A549 (cell line): Measurements from ENCODE around the gene CIT. TPM values are rescaled to one million over a fixed set of nuclear protein-coding genes. Genes with fewer than 3 reads are reported as not detected.

Experiments used
- ATAC-seq, 2 experiments: fragments of 200-7000 bp in 1 of 2; fragments of >200 bp in 1 of 2; cut with Nextera tagmentation in 1 of 2; cut with Tn5 transposase in 1 of 2; 3 replicates each; pipeline versions ENCODE4 v1.8.0 to v1.9.1; 2018 to 2020; ENCODE audit warnings: mild to moderate bottlenecking in 1 of 2, moderate library complexity in 1 of 2
- CTCF ChIA-PET: fragments of 300-600 bp; sonication (Branson Sonifier 250); formaldehyde crosslinking; extraction: SDS; loops from one replicate; lab custom pipeline; 2021; ENCODE audit warnings: antibody characterized with exemption, inconsistent platforms; lab: Yijun Ruan, JAX
- POLR2A ChIA-PET: fragments of 350-600 bp; formaldehyde crosslinking; extraction: SDS; loops from one replicate; lab custom pipeline; 2021; ENCODE audit warnings: antibody characterized with exemption, inconsistent platforms; lab: Yijun Ruan, JAX
- DNase-seq, 2 experiments: peaks; one replicate each; pipeline versions ENCODE4 v3.0.0 to v3.0.0-alpha.2; 2011 to 2016; ENCODE audit warnings: low read depth in 1 of 2, low spot score in 1 of 2
- FAIRE-seq: peaks from 2 replicates; lab custom pipeline; 2011; peaks lifted over from hg19 to GRCh38; lab: Jason Lieb, UNC
- H3K27ac ChIP-seq, 2 experiments: fragments of >200 bp; sonication (Bioruptor Twin); formaldehyde crosslinking; 3 replicates each; pipeline ENCODE4 v1.5.1; 2016 to 2017
- H3K4me1 ChIP-seq: fragments of >200 bp; sonication (Bioruptor Twin); formaldehyde crosslinking; 3 replicates; pipeline ENCODE4 v1.6.1; 2016
- H3K4me2 ChIP-seq: fragments of >200 bp; sonication (Bioruptor Twin); formaldehyde crosslinking; 3 replicates; pipeline ENCODE4 v1.6.1; 2016
- H3K4me3 ChIP-seq: fragments of >200 bp; sonication (Bioruptor Twin); formaldehyde crosslinking; 3 replicates; pipeline ENCODE4 v1.5.1; 2016
- H3K9me3 ChIP-seq: fragments of >200 bp; sonication (Bioruptor Twin); formaldehyde crosslinking; 3 replicates; pipeline ENCODE4 v1.6.1; 2016
- ATOH8 ChIP-seq: fragments of 250-450 bp; sonication (Bioruptor Pico); IDR thresholded peaks from 2 replicates; pipeline ENCODE4 v1.5.0; 2020; ENCODE audit warnings: low read depth, mild to moderate bottlenecking, moderate library complexity
- BCL3 ChIP-seq: fragments of >200 bp; sonication (Bioruptor Twin); formaldehyde crosslinking; IDR thresholded peaks from 3 replicates; pipeline ENCODE4 v1.6.1; 2016
- CBX8 ChIP-seq: fragments of 200-600 bp; sonication (generic); IDR thresholded peaks from 2 replicates; pipeline ENCODE4 v1.6.1; 2016
- CHD2 ChIP-seq: fragments of 150-350 bp; IDR thresholded peaks from 2 replicates; pipeline ENCODE4 v1.6.1; 2014; ENCODE audit warnings: low read length; ENCODE audit not compliant: partially characterized antibody
- E2F6 ChIP-seq: IDR thresholded peaks from 2 replicates; pipeline ENCODE4 v1.6.1; 2012; ENCODE audit warnings: low read depth, borderline replicate concordance
- EHMT2 ChIP-seq: fragments of 200-600 bp; sonication (generic); IDR thresholded peaks from 2 replicates; pipeline ENCODE4 v1.6.1; 2016; ENCODE audit warnings: antibody characterized with exemption, low read depth, mild to moderate bottlenecking, moderate library complexity
- ELK1 ChIP-seq: fragments of 150-350 bp; IDR thresholded peaks from 2 replicates; pipeline ENCODE4 v1.6.1; 2014; ENCODE audit warnings: low read depth, mild to moderate bottlenecking, low read length
- FOSB ChIP-seq: fragments of 250-450 bp; sonication (Bioruptor Pico); IDR thresholded peaks from 2 replicates; pipeline ENCODE4 v1.5.0; 2020; ENCODE audit warnings: mild to moderate bottlenecking, moderate library complexity
- FOSL2 ChIP-seq, 2 experiments: fragments of 450-650 bp in 1 of 2; fragments of >200 bp in 1 of 2; sonication (Bioruptor Twin) in 1 of 2; formaldehyde crosslinking; IDR thresholded peaks; 2 replicates each; pipeline versions ENCODE4 v1.5.0 to v1.6.1; 2016 to 2020; ENCODE audit warnings: mild to moderate bottlenecking in 1 of 2, moderate library complexity in 1 of 2
- FOXS1 ChIP-seq: fragments of 250-450 bp; sonication (Bioruptor Pico); IDR thresholded peaks from 2 replicates; pipeline ENCODE4 v1.5.0; 2020; ENCODE audit warnings: mild to moderate bottlenecking, moderate library complexity
- HES2 ChIP-seq: fragments of >200 bp; sonication (Bioruptor Twin); formaldehyde crosslinking; IDR thresholded peaks from 2 replicates; pipeline ENCODE4 v1.6.1; 2016
- HOXB5 ChIP-seq: fragments of 250-450 bp; sonication (Bioruptor Pico); IDR thresholded peaks from 2 replicates; pipeline ENCODE4 v1.5.0; 2020; ENCODE audit warnings: mild to moderate bottlenecking, moderate library complexity
- JUNB ChIP-seq: fragments of >200 bp; sonication (Bioruptor Twin); formaldehyde crosslinking; IDR thresholded peaks from 2 replicates; pipeline ENCODE4 v1.6.1; 2016
- MAZ ChIP-seq: fragments of 150-350 bp; IDR thresholded peaks from 2 replicates; pipeline ENCODE4 v1.6.1; 2014; ENCODE audit warnings: antibody characterized with exemption, low read depth, low read length, borderline replicate concordance
- MYC ChIP-seq: IDR thresholded peaks from 2 replicates; pipeline ENCODE4 v1.6.1; 2012; ENCODE audit warnings: mild to moderate bottlenecking, inconsistent platforms, low read length, improper control_type of control experiment, borderline replicate concordance
- NPAS2 ChIP-seq: fragments of 250-450 bp; sonication (Bioruptor Pico); IDR thresholded peaks from 2 replicates; pipeline ENCODE4 v1.8.0; 2022; ENCODE audit warnings: mild to moderate bottlenecking, moderate library complexity, borderline replicate concordance
- NR3C1 ChIP-seq: fragments of >200 bp; sonication (Bioruptor Twin); formaldehyde crosslinking; IDR thresholded peaks from 3 replicates; pipeline ENCODE4 v1.6.1; 2017
- POLR2AphosphoS2 ChIP-seq: conservative IDR thresholded peaks from 2 replicates; pipeline ENCODE4 v1.6.1; 2012; ENCODE audit warnings: low read length, improper control_type of control experiment, inconsistent platforms
- RCOR1 ChIP-seq: fragments of 150-350 bp; IDR thresholded peaks from 2 replicates; pipeline ENCODE4 v1.6.1; 2014; ENCODE audit warnings: antibody characterized with exemption, low read length, low read depth
- RFX5 ChIP-seq: fragments of 450-650 bp; IDR thresholded peaks from 2 replicates; pipeline ENCODE4 v1.7.1; 2014; ENCODE audit warnings: antibody characterized with exemption, mild to moderate bottlenecking, moderate library complexity
- RNF2 ChIP-seq: fragments of 200-600 bp; sonication (generic); IDR thresholded peaks from 2 replicates; pipeline ENCODE4 v1.6.1; 2016; ENCODE audit warnings: low read depth, mild to moderate bottlenecking, antibody characterized with exemption, moderate library complexity, borderline replicate concordance
- TFCP2L1 ChIP-seq: fragments of 250-450 bp; sonication (Bioruptor Pico); IDR thresholded peaks from 2 replicates; pipeline ENCODE4 v1.5.0; 2021; ENCODE audit warnings: mild to moderate bottlenecking
- ZFP36 ChIP-seq: fragments of 450-650 bp; IDR thresholded peaks from 2 replicates; pipeline ENCODE4 v1.6.1; 2014; ENCODE audit warnings: borderline replicate concordance; ENCODE audit not compliant: partially characterized antibody
- ZSCAN20 ChIP-seq: fragments of 250-450 bp; sonication (Bioruptor Pico); IDR thresholded peaks from 2 replicates; pipeline ENCODE4 v1.8.0; 2022; ENCODE audit warnings: mild to moderate bottlenecking, moderate library complexity
- WGBS: methylation state at CpG from one replicate; pipeline ENCODE4 v1.1.6; 2017; ENCODE audit errors: missing lambda C conversion rate; 5-methylcytosine and 5-hydroxymethylcytosine counted together
- polyA plus RNA-seq, 4 experiments: library from polyadenylated mRNA; depleted of rRNA in 3 of 4; stranded (reverse); fragments of >200 nt; fragmentation: RNase III in 1 of 4; extraction: RNeasy Plus Mini Kit Qiagen cat#74134 plus additional on column Dnase treatment in 1 of 4; gene quantifications; 2 replicates in 3 of 4; 3 replicates in 1 of 4; pipeline ENCODE4 v1.2.3, GENCODE V29; 2011 to 2017

The CIT gene
- polyA plus RNA-seq, 2 of the 4 experiments (the other 2 are of a cell fraction): 12.5 to 25.4 TPM

- no peaks in the 10 kb centered on the region for H3K9me3 ChIP-seq
- CTCF ChIA-PET: interaction anchor here (1.5 kb wide), 1 partner anchor 15 kb away, joined by 5 read pairs; no protein-coding TSS in a partner anchor
- no peak overlapping the region for H3K27ac ChIP-seq
- peak; percentile 36 to 77 for DNase-seq
- no peak for FAIRE-seq
- 37% methylated on average over 5 of the region's 5 CpGs for WGBS
- TF ChIP-seq HOXB5 (CRISPR knock-in tag): 0 out of 2 replicates have a peak, but pooled peaks have one; percentile 25
- TF ChIP-seq ATOH8 (CRISPR knock-in tag): 0 out of 2 replicates have a peak, but pooled peaks have one; percentile 46
- no peak for TF ChIP-seq POLR2AphosphoS2
- H3K4me2 ChIP-seq: no peak overlapping the region
- POLR2A ChIA-PET: interaction anchor here (0.6 kb wide), 1 partner anchor 147 kb away, joined by 7 read pairs; no protein-coding TSS in a partner anchor
- no peak overlapping the region for H3K4me3 ChIP-seq
- ATAC-seq: peak; percentile 83 to 92
- H3K4me1 ChIP-seq: no peaks in the 10 kb centered on the region
These were observed 7.4 kb downstream of the CIT start for GRCh38 chr12:119869720-119870119.

- FAIRE-seq: no peak
- H3K4me3 ChIP-seq: no peak overlapping the region
- DNase-seq: no peak
- H3K4me1 ChIP-seq: no peaks in the 10 kb centered on the region
- no peak overlapping the region for H3K27ac ChIP-seq
- no peaks in the 10 kb centered on the region for H3K9me3 ChIP-seq
- H3K4me2 ChIP-seq: no peak overlapping the region
- ChIA-PET CTCF (interaction anchor here (1.3 to 1.5 kb wide), 2 partner anchors 14 to 67 kb away, joined by 3 to 5 read pairs; no protein-coding TSS in a partner anchor), POLR2A (no interaction called here)
- ATAC-seq: no peak
- 88% methylated on average over 5 of the region's 5 CpGs for WGBS
- TF ChIP-seq TFCP2L1 (CRISPR knock-in tag): no peak
- TF ChIP-seq FOSB (CRISPR knock-in tag): no peak
- no peak for TF ChIP-seq RCOR1
- no peak for TF ChIP-seq ZSCAN20
- TF ChIP-seq BCL3: no peak
- no peak for TF ChIP-seq CHD2
- no peak for TF ChIP-seq ATOH8 (CRISPR knock-in tag)
- no peak for TF ChIP-seq NPAS2 (CRISPR knock-in tag)
- TF ChIP-seq EHMT2: no peak
- no peak for TF ChIP-seq RNF2
- no peak for TF ChIP-seq RFX5
- TF ChIP-seq JUNB: no peak
- no peak for TF ChIP-seq CBX8
- TF ChIP-seq MAZ: no peak
- no peak for TF ChIP-seq E2F6
- TF ChIP-seq FOXS1 (CRISPR knock-in tag): no peak
- TF ChIP-seq FOSL2 (IDR thresholded peaks at IDR 0.05): no peak
- no peak for TF ChIP-seq FOSL2 (CRISPR knock-in tag; IDR thresholded peaks at IDR 0.05)
These were observed 8.1 kb downstream of the CIT start for GRCh38 chr12:119868992-119869391.

GRCh38 chr12:119864591-119864990 lies 12.5 kb downstream of the CIT start:
- FAIRE-seq: no peak
- TF ChIP-seq FOSB (CRISPR knock-in tag) (no peak), ZFP36 (no peak), NR3C1 (no peak), HES2 (no peak), MYC (no peak), ELK1 (no peak), RCOR1 (no peak), HOXB5 (CRISPR knock-in tag) (no peak)

More at GRCh38 chr12:119864591-119864990, 12.5 kb downstream of the CIT start:
- ChIA-PET CTCF (interaction anchor here (0.6 to 1.5 kb wide), 3 partner anchors 12 to 68 kb away, joined by 3 to 5 read pairs (median 3); partner anchors contain the start of gene CIT), POLR2A (no interaction called here)
- no peak overlapping the region for H3K27ac ChIP-seq
- no peak for ATAC-seq
- no peaks in the 10 kb centered on the region for H3K4me1 ChIP-seq
- H3K4me3 ChIP-seq: no peak overlapping the region
- 93% methylated on average over 2 of the region's 2 CpGs for WGBS
- H3K4me2 ChIP-seq: no peak overlapping the region
- H3K9me3 ChIP-seq: no peaks in the 10 kb centered on the region
- DNase-seq: no peak
